DOHH2 (cell line): ENCODE data around the gene ANAPC7.
"Not testable (repeated sequence)": the region's sequence is repeated elsewhere in the genome, so short reads cannot be mapped to it uniquely, and the experiment has no call there.

ENCODE experiments used
- H3F3A ChIP-seq: fragments of 200-600 bp; sonication (generic), shearing (Covaris generic); 2 replicates; pipeline ENCODE4 v1.6.0; 2016; ENCODE audit warnings: antibody characterized with exemption, mild to moderate bottlenecking; ENCODE audit not compliant: control insufficient read depth, insufficient read depth
- H3K27ac ChIP-seq: fragments of 200-600 bp; sonication (generic); 2 replicates; pipeline ENCODE4 v1.5.1; 2014; ENCODE audit warnings: low read depth, mild to moderate bottlenecking, low read length, moderate library complexity
- H3K27me3 ChIP-seq: fragments of 200-600 bp; sonication (generic); 2 replicates; pipeline ENCODE4 v1.6.1; 2014; ENCODE audit warnings: mild to moderate bottlenecking, low read length, mixed read lengths; ENCODE audit not compliant: control insufficient read depth
- H3K36me3 ChIP-seq: fragments of 200-600 bp; sonication (generic); 2 replicates; pipeline ENCODE4 v1.6.1; 2014; ENCODE audit warnings: mild to moderate bottlenecking, low read length, moderate library complexity, mixed read lengths; ENCODE audit not compliant: control insufficient read depth
- H3K4me1 ChIP-seq: fragments of 200-600 bp; sonication (generic); 2 replicates; pipeline ENCODE4 v1.6.1; 2014; ENCODE audit warnings: mild to moderate bottlenecking, low read length, mixed read lengths; ENCODE audit not compliant: control insufficient read depth
- H3K4me2 ChIP-seq: fragments of 200-600 bp; sonication (generic); 2 replicates; pipeline ENCODE4 v1.6.0; 2014; ENCODE audit warnings: mild to moderate bottlenecking, low read length, moderate library complexity
- H3K4me3 ChIP-seq: fragments of 200-600 bp; sonication (generic); 2 replicates; pipeline ENCODE4 v1.5.1; 2014; ENCODE audit warnings: mild to moderate bottlenecking, low read length, mixed read lengths
- H3K79me2 ChIP-seq: fragments of 200-600 bp; sonication (generic); 2 replicates; pipeline ENCODE4 v1.6.1; 2014; ENCODE audit warnings: mild to moderate bottlenecking, low read length, mixed read lengths; ENCODE audit not compliant: control insufficient read depth
- H3K9me2 ChIP-seq: fragments of 200-600 bp; sonication (generic); replicated peaks from 2 replicates; pipeline ENCODE4 v1.6.1; 2014; ENCODE audit warnings: mild to moderate bottlenecking, low read length, mixed read lengths; ENCODE audit not compliant: control insufficient read depth
- H3K9me3 ChIP-seq: fragments of 200-600 bp; sonication (generic); 2 replicates; pipeline ENCODE4 v1.6.1; 2014; ENCODE audit warnings: antibody characterized with exemption, low read length, mixed read lengths; ENCODE audit not compliant: control insufficient read depth, insufficient read depth
- H4K20me1 ChIP-seq: fragments of 200-600 bp; sonication (generic); 2 replicates; pipeline ENCODE4 v1.6.0; 2014; ENCODE audit warnings: low read depth, mild to moderate bottlenecking, antibody characterized with exemption, low read length, moderate library complexity; ENCODE audit not compliant: control insufficient read depth, insufficient read depth
- EZH2phosphoT487 ChIP-seq: fragments of 200-600 bp; sonication (generic); IDR thresholded peaks from 2 replicates; pipeline ENCODE4 v1.6.1; 2017; ENCODE audit warnings: borderline replicate concordance, mild to moderate bottlenecking, antibody characterized with exemption, low read length, moderate library complexity, mixed read lengths
- TF ChIP-seq, protein P1 (sequence below): fragments of 200-600 bp; sonication (generic); IDR thresholded peaks from one replicate; pipeline ENCODE4 v1.5.1; 2014; ENCODE audit warnings: antibody characterized with exemption, mild to moderate bottlenecking, low read depth, low read length; ENCODE audit not compliant: poor library complexity, severe bottlenecking

Gene ANAPC7

GRCh38 chr12:110444455-110444854, 40.9 kb upstream of the ANAPC7 start:
- no peaks in the 10 kb centered on the region for H3K9me2 ChIP-seq
- H3F3A ChIP-seq, result 0 out of 2 replicates have a peak, but pooled peaks cover 2% of the 10 kb centered on the region
- H3K79me2 ChIP-seq, result peaks cover 74% of the 10 kb centered on the region
- H3K27ac ChIP-seq, result no peak overlapping the region
- H3K4me3 ChIP-seq, result no peak overlapping the region
- peaks cover 23% of the 10 kb centered on the region for H4K20me1 ChIP-seq
- no peak overlapping the region for H3K4me2 ChIP-seq
- TF ChIP-seq, protein P1, sequence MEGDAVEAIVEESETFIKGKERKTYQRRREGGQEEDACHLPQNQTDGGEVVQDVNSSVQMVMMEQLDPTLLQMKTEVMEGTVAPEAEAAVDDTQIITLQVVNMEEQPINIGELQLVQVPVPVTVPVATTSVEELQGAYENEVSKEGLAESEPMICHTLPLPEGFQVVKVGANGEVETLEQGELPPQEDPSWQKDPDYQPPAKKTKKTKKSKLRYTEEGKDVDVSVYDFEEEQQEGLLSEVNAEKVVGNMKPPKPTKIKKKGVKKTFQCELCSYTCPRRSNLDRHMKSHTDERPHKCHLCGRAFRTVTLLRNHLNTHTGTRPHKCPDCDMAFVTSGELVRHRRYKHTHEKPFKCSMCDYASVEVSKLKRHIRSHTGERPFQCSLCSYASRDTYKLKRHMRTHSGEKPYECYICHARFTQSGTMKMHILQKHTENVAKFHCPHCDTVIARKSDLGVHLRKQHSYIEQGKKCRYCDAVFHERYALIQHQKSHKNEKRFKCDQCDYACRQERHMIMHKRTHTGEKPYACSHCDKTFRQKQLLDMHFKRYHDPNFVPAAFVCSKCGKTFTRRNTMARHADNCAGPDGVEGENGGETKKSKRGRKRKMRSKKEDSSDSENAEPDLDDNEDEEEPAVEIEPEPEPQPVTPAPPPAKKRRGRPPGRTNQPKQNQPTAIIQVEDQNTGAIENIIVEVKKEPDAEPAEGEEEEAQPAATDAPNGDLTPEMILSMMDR, result no peak
- TF ChIP-seq EZH2phosphoT487, result no peak
- H3K4me1 ChIP-seq, result peaks cover 26% of the 10 kb centered on the region
- H3K36me3 ChIP-seq, result peaks cover 82% of the 10 kb centered on the region
- H3K9me3 ChIP-seq, result no peaks in the 10 kb centered on the region
- H3K27me3 ChIP-seq, result no peaks in the 10 kb centered on the region

DNA sequence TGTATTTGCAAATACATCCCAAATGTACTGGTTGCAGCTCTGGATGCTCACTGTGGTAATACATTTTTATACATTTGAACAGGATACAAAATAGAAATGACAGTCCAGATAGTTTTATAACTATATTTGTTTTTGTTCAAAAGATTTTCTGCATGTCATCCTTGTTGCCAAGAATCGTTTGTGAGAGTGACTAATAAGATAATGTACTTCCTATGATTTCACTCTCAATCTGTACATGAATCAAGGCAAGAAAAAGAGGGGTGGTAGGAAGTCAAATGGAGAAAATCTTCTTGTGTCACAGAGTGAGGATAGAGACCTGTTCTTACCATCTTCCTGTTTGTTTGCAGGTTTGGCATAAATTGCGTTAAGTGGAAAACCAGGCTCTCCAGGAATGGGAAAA, 32.7 kb upstream of the ANAPC7 start:
- TF ChIP-seq, protein P1, result no peak
- TF ChIP-seq EZH2phosphoT487, result no peak
- H3K27me3 ChIP-seq, result no peaks in the 10 kb centered on the region
- peaks cover 4% of the 10 kb centered on the region for H3K4me1 ChIP-seq
- no peak overlapping the region for H3K27ac ChIP-seq
- no peak overlapping the region for H3K4me2 ChIP-seq
- no peaks in the 10 kb centered on the region for H3K9me2 ChIP-seq
- 0 out of 2 replicates have a peak, but pooled peaks cover 8% of the 10 kb centered on the region for H3K79me2 ChIP-seq
- peaks cover 31% of the 10 kb centered on the region for H3F3A ChIP-seq
- no peak overlapping the region for H3K4me3 ChIP-seq
- H3K36me3 ChIP-seq, result peaks cover 52% of the 10 kb centered on the region
- no peaks in the 10 kb centered on the region for H4K20me1 ChIP-seq
- no peaks in the 10 kb centered on the region for H3K9me3 ChIP-seq

DNA sequence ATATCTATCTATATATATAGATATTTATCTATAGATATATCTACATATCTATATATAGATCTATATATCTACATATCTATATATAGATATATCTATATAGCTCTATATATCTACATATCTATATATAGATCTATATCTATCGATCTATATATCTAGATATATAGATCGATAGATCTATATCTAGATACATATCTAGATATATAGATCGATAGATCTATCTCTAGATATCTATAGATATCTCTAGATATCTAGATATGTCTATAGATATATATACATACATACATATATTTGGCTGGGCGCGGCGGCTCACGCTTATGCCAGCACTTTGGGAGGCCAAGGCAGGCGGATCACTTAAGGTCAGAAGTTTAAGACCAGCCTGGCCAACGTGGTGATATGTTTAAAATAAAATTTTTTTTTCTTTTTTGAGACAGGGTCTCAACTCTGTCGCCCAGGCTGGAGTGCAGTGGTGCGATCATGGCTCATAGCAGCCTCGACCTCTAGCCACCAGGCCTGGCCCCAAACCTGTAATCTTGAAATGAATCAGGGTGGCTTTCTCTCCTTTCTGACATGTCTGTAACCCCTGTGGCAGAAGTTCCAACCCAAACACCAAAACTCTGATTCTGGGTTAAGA, 28.6 kb upstream of the ANAPC7 start:
- Histone ChIP-seq H3K4me3 (no peak overlapping the region), H4K20me1 (no peaks in the 10 kb centered on the region), H3K9me3 (no peaks in the 10 kb centered on the region), H3K27ac (no peak overlapping the region), H3K27me3 (no peaks in the 10 kb centered on the region), H3F3A (peaks cover 31% of the 10 kb centered on the region), H3K36me3 (peaks cover 23% of the 10 kb centered on the region), H3K9me2 (no peaks in the 10 kb centered on the region), H3K79me2 (no peaks in the 10 kb centered on the region), H3K4me1 (peaks cover 8% of the 10 kb centered on the region), H3K4me2 (peak overlapping the region; percentile 53; the same call in 1 of the 2 replicates)
- TF ChIP-seq EZH2phosphoT487, result no peak
- TF ChIP-seq, protein P1, result no peak

GRCh38 chr12:110429676-110430075, 26.2 kb upstream of the ANAPC7 start:
- H3K9me2 ChIP-seq, H3K4me3 ChIP-seq, H4K20me1 ChIP-seq, H3K27ac ChIP-seq, H3K79me2 ChIP-seq, H3K9me3 ChIP-seq, H3K27me3 ChIP-seq, H3K4me2 ChIP-seq, H3K36me3 ChIP-seq, H3K4me1 ChIP-seq: not testable (repeated sequence)
- H3F3A ChIP-seq, result peaks cover 15% of the 10 kb centered on the region
